HG02642 (cell line): ENCODE results near the gene CTSA.

ENCODE experiments used
- ATAC-seq: cut with Tn5 transposase; IDR thresholded peaks from one replicate; pipeline ENCODE4 v1.9.1; 2021; ENCODE audit warnings: mild to moderate bottlenecking; ENCODE audit not compliant: unreplicated experiment, poor library complexity

CTSA gene

GRCh38 chr20:45934046-45934585 is 43.0 kb downstream of the CTSA start:
- peak; percentile 17 for ATAC-seq

GRCh38 chr20:45934586-45935415 is 43.7 kb downstream of the CTSA start, which contains the start of gene PCIF1:
Gene PCIF1, plus strand, starts transcription at chr20:45934683. Its CDS starts 4,317 bp downstream, at chr20:45939000.
- ATAC-seq = peak; percentile 81

GRCh38 chr20:45935416-45936046 is 44.4 kb downstream of the CTSA start:
- peak; percentile 11 for ATAC-seq

DNA sequence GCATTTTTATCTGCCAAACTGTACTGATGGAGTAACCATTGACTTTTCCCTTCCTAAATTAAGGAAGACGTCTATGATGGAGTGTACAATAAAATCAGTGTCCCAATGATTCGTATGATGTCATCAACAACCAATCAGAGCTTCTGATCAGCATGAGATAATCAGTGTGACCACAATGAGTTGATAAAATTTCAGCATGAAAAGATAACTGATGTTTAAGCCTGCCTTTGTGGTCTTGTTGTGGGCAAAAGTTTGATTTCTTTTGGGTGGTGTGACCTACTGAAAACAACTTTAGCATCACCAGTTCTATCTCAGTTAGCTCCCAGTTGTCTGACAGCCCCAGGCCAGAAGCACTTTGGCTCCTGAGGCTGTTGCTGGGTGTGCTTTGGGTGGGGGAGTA is 46.6 kb downstream of the CTSA start:
- no peak for ATAC-seq

DNA sequence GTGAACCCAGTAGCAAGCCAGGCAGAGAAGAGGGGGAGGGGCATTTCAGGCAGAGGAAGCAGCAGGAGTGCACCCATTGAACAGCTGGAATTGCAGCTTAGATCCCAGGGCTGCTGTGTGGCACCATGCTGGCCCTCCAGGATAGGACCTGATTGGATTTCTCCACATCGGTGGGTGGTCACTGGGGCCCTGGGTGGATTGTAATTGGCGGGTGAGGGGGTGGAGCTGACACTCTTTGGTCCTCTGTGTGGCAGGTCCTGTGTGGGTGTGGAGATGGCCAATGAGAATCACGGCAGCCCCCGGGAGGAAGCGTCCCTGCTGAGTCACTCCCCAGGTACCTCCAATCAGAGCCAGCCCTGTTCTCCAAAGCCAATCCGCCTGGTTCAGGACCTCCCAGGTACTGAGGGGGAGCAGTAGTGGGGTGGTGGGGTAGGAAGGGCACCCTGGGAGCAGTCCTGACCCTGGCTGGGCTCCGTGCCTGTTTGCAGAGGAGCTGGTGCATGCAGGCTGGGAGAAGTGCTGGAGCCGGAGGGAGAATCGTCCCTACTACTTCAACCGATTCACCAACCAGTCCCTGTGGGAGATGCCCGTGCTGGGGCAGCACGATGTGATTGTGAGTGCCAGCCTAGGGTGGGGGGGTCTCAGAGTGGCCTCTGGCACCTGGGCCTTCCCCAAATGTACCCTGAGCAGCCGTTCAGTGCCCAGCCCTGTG is 47.7 kb downstream of the CTSA start:
- no peak for ATAC-seq

- ATAC-seq = no peak
These were observed 48.9 kb downstream of the CTSA start for GRCh38 chr20:45940053-45940452.

GRCh38 chr20:45940469-45940868 is 49.3 kb downstream of the CTSA start:
- no peak for ATAC-seq

GRCh38 chr20:45943613-45944012 is 52.5 kb downstream of the CTSA start:
- no peak for ATAC-seq

GRCh38 chr20:45944151-45944964 is 53.2 kb downstream of the CTSA start:
- no peak for ATAC-seq

GRCh38 chr20:45944965-45945677 is 54.0 kb downstream of the CTSA start:
- no peak for ATAC-seq

DNA sequence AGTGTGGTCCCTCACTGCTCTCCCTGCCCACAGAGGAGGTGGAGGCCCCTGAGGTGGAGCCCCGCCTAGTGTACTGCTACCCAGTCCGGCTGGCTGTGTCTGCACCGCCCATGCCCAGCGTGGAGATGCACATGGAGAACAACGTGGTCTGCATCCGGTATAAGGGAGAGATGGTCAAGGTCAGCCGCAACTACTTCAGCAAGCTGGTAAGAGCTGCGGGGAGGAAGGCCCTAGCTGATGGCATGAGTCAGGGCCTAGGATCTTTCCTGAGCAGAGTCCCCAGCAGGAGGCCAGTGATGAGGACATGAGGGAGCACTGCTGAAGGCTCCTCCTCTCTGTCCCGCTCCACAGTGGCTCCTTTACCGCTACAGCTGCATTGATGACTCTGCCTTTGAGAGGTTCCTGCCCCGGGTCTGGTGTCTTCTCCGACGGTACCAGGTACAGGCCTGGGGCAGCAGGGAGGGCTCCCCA is 54.6 kb downstream of the CTSA start:
- no peak for ATAC-seq

- ATAC-seq = no peak
These were observed 55.2 kb downstream of the CTSA start for GRCh38 chr20:45946149-45946970.

DNA sequence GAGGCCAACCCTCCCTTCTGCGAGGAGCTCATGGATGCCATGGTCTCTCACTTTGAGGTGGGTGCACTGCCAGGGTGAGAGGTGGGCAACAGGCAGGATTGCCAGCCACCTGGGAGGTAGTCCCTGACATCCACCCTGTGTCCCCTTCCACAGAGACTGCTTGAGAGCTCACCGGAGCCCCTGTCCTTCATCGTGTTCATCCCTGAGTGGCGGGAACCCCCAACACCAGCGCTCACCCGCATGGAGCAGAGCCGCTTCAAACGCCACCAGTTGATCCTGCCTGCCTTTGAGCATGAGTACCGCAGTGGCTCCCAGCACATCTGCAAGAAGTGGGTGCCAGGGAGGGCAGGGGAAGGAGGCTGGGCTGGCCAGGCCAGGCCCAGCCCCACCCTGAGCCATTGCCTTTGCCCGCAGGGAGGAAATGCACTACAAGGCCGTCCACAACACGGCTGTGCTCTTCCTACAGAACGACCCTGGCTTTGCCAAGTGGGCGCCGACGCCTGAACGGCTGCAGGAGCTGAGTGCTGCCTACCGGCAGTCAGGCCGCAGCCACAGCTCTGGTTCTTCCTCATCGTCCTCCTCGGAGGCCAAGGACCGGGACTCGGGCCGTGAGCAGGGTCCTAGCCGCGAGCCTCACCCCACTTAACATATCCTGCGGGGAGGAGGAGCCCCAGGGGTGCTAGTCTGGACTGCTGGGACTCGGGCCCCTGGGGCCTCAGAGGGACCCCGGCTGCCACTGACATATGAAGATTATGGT is 56.2 kb downstream of the CTSA start:
- ATAC-seq = no peak

GRCh38 chr20:45948261-45948733 is 57.2 kb downstream of the CTSA start:
- ATAC-seq = no peak
